Stimulated activated CD4-positive, alpha-beta T cell treated with anti-CD3 and anti-CD28 coated beads, Interleukin-1b, Interleukin-23, amount 100 ng/mL, for 24 hours (primary cell): ENCODE measurements around the gene PRDM16.
"Not testable (repeated sequence)": the region's sequence is repeated elsewhere in the genome, so short reads cannot be mapped to it uniquely, and the experiment has no call there.

ENCODE experiments used
- DNase-seq, 4 experiments: peaks; one replicate each; pipeline ENCODE4 v3.0.0-alpha.2; 2020; ENCODE audit warnings: low read depth in 4 of 4, low spot score in 1 of 4

PRDM16 gene

GRCh38 chr1:3159121-3159520, 90.1 kb downstream of the PRDM16 start:
- DNase-seq: no peak

- no peak for DNase-seq
These were observed 91.0 kb downstream of the PRDM16 start for GRCh38 chr1:3159996-3160395.

GRCh38 chr1:3160647-3161145, 91.7 kb downstream of the PRDM16 start:
- DNase-seq: no peak

GRCh38 chr1:3161176-3161840, 92.3 kb downstream of the PRDM16 start:
- no peak for DNase-seq

- no peak for DNase-seq
These were observed 93.4 kb downstream of the PRDM16 start for GRCh38 chr1:3162322-3162882.

- no peak for DNase-seq
These were observed 94.4 kb downstream of the PRDM16 start for GRCh38 chr1:3163356-3163755.

- no peak for DNase-seq
These were observed 95.7 kb downstream of the PRDM16 start for GRCh38 chr1:3164671-3165070.

- DNase-seq: not testable (repeated sequence)
These were observed 96.2 kb downstream of the PRDM16 start for GRCh38 chr1:3165189-3165588.

GRCh38 chr1:3166206-3166918, 97.4 kb downstream of the PRDM16 start:
- no peak for DNase-seq

- DNase-seq: no peak
These were observed 98.3 kb downstream of the PRDM16 start for GRCh38 chr1:3167255-3167654.

GRCh38 chr1:3168678-3169077, 99.7 kb downstream of the PRDM16 start:
- no peak for DNase-seq

- no peak for DNase-seq
These were observed 100.8 kb downstream of the PRDM16 start for GRCh38 chr1:3169665-3170356.

GRCh38 chr1:3170561-3171453, 101.8 kb downstream of the PRDM16 start:
- no peak for DNase-seq

- no peak for DNase-seq
These were observed 102.8 kb downstream of the PRDM16 start for GRCh38 chr1:3171761-3172160.

GRCh38 chr1:3172431-3173380, 103.7 kb downstream of the PRDM16 start:
- no peak for DNase-seq

GRCh38 chr1:3173381-3173980, 104.5 kb downstream of the PRDM16 start:
- DNase-seq: no peak

- no peak for DNase-seq
These were observed 105.7 kb downstream of the PRDM16 start for GRCh38 chr1:3174487-3175247.

- no peak for DNase-seq
These were observed 106.5 kb downstream of the PRDM16 start for GRCh38 chr1:3175486-3175885.
